Suppressor macrophage treated with lipopolysaccharide for 4 hours (primary cell): ENCODE measurements around the gene TMEM184B.

Experiments used
- DNase-seq: peaks from one replicate; pipeline ENCODE4 v3.0.0-alpha.2; 2020

The TMEM184B gene

GRCh38 chr22:38221407-38221806 is 51.4 kb downstream of the TMEM184B start:
- DNase-seq, result no peak

DNA sequence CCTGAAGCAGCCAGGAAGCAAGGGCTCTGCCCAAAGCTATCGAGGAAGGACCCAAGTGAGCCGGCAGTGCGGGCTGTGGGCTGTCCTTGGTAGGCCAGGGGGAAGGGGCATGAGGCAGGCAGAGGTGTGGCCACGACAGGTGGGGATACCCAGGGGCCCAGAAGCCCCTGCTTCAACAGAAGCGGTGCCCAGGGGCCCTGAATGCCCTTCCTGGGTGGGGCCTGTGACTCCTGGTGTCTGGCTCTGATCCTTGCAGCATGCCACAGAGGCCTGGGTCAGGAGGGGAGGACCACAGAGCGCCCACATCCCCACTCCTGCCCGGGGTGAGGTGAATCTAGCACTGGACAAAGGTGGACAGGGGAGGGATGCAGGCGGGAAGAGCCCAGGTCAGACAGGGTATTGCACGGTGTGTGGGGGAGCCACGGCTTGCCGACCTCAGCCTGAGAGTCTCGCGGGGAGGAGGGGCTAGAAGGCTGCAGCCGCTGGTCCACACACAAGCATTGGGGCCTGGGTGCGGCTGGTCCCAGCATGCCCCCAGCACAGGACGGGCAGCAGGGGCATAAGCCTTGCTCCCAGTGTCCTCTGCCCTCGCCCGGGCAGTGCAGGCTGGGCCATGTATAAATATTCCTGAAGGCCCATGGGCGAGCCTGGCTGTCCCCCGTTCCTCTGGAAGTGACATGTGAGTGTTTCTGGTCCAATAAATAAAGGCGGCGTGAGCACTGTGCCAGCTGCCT is 52.0 kb downstream of the TMEM184B start:
- DNase-seq, result no peak

GRCh38 chr22:38220163-38220562 is 52.6 kb downstream of the TMEM184B start:
- no peak for DNase-seq

- no peak for DNase-seq
These were observed 53.2 kb downstream of the TMEM184B start for GRCh38 chr22:38219632-38220031.

GRCh38 chr22:38218661-38219622 is 53.9 kb downstream of the TMEM184B start:
- DNase-seq, result peak; percentile 90

- no peak for DNase-seq
These were observed 57.4 kb downstream of the TMEM184B start for GRCh38 chr22:38215156-38216038.

DNA sequence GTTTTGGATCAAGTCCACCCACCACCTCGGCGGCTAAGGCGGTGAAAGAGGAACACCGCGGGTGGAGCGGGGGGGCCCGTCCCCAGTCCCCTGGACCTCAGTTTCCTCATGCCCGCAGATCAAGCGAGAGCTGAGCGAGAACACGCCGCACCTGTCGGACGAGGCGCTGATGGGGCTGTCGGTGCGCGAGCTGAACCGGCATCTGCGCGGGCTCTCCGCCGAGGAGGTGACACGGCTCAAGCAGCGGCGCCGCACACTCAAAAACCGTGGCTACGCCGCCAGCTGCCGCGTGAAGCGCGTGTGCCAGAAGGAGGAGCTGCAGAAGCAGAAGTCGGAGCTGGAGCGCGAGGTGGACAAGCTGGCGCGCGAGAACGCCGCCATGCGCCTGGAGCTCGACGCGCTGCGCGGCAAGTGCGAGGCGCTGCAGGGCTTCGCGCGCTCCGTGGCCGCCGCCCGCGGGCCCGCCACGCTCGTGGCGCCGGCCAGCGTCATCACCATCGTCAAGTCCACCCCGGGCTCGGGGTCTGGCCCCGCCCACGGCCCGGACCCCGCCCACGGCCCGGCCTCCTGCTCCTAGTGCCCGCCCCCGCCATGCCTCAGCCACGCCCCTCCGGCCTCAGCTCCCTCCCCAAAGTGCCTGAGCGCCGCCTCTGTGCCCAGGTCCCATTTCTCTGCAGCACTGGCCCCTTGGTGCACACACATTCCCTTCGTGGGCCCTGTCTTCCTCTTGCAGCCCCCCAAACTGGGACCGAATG is 58.3 kb downstream of the TMEM184B start:
- peak; percentile 50 for DNase-seq

DNA sequence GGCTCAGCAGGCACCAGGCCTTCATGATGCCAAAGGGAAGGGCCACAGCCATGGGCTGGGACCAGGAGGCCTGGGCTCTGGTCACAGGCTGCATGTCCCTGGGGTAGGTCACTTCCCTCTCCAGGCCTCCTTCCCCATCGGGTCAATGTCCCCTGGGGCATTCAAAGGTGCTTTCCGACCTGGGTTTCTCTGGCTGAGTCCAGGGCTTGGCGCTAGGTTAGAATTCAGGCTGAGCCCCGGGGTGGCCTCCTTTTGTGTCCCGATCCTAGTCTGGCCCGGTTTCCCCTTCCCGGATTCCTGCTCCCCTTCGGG is 58.9 kb downstream of the TMEM184B start:
- peak; percentile 79 for DNase-seq

DNA sequence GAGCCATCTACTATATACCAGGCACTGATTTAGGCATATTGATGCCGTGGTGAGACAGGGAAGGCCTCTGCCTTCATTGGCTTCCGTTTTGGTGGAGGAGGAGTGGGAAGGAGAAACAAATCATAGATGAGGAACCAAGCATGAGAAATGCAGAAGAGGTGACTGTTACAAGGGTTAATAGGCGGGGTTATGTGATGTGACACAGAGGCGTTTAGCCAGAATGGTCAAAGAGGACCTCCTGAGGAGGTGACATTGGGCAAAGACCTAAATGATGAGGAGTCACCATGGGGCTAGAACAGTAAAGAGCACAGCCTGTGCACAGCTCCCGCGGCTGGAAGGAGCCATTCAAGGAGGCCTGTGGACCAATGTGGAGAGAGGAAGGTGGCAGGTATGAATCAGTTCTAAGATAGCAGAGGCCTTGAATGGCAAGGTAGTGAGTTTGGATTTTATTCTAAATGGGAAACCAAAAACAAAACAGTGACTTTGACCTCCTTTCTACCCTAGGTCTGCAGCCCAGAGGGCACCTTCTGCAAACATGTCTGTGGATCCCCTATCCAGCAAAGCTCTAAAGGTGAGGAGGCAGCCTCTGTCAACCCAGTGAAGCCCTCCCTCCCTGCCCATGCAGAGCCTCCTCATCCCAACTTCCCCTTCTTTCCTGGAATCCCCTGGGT is 59.4 kb downstream of the TMEM184B start:
- DNase-seq, result peak; percentile 89

- no peak for DNase-seq
These were observed 60.4 kb downstream of the TMEM184B start for GRCh38 chr22:38212442-38212841.

DNA sequence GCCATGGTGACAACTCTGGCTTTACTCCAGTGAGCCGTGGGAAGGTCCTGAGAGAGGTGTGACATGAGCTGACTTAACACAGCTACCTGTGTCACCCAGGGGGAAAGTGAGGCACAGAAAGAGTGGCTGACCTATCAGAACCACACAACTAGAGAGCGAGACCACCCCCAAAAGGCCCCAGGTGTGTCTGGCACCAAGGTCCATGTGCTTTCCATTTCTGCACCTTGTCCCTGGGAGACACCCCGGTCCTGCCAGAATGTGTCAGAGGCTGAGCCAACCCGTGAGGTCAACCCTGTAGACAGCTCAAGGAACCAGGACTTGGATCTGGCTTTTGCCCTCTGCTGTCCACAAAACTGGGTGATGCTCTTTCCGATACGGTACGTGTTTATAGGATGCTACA is 61.3 kb downstream of the TMEM184B start:
- no peak for DNase-seq

- no peak for DNase-seq
These were observed 64.2 kb downstream of the TMEM184B start for GRCh38 chr22:38208551-38208968.

DNA sequence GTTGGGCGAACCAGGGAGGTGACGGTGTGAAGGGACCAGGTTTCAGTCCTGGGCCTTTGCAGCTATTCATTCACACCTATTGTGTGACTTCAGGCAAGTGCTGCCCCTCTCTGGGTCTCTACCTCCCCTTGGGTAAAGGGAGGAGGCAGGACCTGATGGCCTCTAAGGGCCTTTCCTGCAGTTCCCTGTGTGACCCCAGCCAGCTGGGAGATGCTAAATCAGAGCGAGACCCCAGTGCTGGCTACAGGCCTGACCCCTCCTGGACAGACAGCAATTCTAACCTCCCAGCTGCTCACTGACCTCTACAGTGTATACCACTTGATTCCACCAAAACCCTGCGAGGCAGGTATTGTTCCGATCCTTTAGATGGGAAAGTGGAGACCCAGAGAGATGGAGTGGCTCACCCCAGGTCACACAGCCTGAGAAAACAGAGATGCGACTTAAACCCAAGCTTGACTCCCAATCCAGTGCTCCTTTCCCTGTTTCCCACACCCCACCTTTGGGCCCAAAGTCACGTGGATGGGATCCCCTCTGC is 64.8 kb downstream of the TMEM184B start:
- no peak for DNase-seq

GRCh38 chr22:38205261-38206128 is 67.3 kb downstream of the TMEM184B start:
- DNase-seq, result no peak

DNA sequence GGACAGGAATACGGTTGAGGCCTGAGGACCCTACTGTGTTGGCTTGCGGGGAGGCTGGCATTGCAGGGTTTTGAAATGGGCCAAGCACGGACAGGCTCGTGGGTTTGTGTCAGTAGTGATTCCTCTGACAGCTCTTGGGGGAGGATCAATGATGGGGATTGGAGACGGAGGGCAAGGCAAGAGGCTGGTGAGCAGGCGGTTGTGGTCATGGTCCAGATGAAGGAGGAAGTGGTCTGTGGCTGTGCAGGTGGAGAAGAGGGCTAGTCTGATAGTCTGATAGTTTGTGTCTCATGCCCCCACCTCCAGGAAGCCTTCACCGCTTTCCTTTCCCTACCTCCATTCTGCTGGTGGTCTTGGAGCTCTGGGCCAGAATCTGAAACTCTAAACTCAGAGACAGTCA is 68.0 kb downstream of the TMEM184B start:
- no peak for DNase-seq

DNA sequence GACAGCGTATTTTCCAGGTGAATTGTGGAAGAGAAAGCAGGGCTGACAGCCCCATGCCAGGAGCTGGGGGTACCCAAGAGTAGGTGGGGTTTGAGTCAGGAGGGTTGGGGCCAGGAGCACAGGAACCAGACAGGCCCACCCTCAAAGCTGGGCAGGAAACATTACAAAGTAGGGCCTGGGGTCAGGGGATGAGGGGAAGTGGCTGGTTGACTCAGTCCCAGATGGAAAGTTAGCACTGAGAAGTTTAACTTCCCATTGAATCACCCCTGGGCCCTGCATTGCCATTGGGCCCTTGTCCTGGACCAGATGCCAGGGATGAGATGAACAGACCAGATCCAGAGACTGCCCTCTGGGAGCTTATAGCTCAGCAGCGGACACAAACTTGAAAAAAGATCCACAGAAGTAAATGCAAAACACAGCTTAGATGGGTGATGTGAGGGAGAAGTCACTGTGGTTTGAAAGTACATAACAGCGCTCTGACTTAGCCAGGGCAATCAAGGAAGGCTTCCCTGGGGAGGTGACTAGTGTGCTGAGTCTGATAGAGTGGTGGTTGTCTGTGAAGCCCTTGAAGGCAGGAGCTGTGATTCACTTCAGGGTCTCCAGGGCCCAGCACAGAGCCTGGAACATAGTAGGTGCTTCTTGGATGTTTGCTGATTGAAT is 68.8 kb downstream of the TMEM184B start:
- DNase-seq, result peak; percentile 72

GRCh38 chr22:38203090-38203810 is 69.6 kb downstream of the TMEM184B start:
- peak; percentile 29 for DNase-seq

DNA sequence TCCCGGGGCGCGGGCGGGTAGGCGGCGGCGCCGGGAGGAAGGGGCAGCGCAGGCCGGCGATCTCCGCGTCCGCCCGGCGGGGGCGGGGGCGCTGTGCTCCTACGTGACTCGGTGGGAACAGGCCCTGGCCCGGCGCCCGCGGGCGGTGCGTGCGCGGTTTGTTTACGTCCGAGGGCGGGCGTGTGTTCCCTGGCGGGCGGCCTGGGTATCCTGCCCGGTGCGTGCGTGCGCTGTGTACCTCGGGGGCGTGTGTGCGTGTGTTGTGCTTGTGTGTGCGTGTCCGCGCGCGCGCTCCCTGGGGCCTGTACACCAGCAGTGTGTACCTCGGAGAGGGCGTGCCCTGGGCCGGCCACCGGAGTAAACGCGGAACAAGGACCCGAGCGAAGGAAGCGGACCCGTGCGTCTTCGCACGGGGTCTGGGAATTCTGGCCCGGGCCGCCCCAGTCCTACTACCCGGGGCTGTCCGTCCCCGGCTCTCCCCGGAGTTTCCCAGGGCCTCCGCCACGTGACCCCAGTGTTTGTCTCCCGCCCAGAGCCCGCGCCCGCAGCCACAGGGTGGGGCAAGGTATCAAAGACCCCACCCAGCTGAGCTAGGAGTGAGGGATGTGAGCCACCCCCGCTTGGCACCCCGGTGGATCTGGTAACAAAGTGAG is 70.2 kb downstream of the TMEM184B start:
- peak; percentile 82 for DNase-seq
